ENCODE measurements around the gene PLB1.

PLB1 gene

DNA sequence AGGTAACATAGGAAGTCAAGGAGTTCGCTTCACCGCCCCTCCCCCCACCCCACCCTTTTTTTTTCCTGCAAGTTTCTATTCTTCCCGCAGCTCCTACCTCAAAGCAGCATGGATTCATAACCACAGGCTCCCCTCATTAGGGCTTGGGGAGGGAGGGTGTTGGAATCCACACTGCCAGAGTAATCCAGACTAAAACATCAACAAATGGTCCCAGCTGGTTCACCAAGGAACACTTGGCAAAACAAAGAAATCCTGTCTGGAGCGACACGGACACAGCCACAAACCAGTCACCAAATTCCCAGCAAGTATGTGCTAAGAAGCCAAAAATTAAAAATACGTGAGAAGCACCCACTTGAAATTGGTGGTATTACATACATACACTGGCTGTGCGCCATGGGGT lies 148.9 kb downstream of the PLB1 start:
- Histone ChIP-seq H2AFZ (ENCODE audit: low read depth, low read length) (no peak overlapping the region), H4K91ac (ENCODE audit: low read length) (no peak overlapping the region), H2AK5ac (ENCODE audit: low read length, severe bottlenecking) (no peak overlapping the region), H2BK15ac (ENCODE audit: low read depth, poor library complexity, severe bottlenecking) (no peak overlapping the region), H3K4me1 (ENCODE audit: control insufficient read depth, insufficient read depth, low read depth, low read length) (peaks cover 14% of the 10 kb centered on the region), H2BK12ac (ENCODE audit: low read length in 2 of 2) (no peak overlapping the region), H3K14ac (ENCODE audit: low read length in 2 of 2) (no peak overlapping the region), H3K27ac (ENCODE audit: low read length, poor library complexity, severe bottlenecking) (no peak overlapping the region), H2BK5ac (ENCODE audit: low read depth, low read length, poor library complexity, severe bottlenecking) (no peak overlapping the region), H3K9me3 (ENCODE audit: control insufficient read depth, low read length) (no peaks in the 10 kb centered on the region), H4K8ac (ENCODE audit: low read length) (no peak overlapping the region), H3K9ac (ENCODE audit: low read length) (no peak overlapping the region), H3K18ac (ENCODE audit: low read depth in 1 of 2, low read length in 2 of 2) (no peak overlapping the region), H3K36me3 (ENCODE audit: control insufficient read depth in 1 of 2, insufficient read depth in 2 of 2, low read depth in 1 of 2, low read length in 2 of 2) (no peaks in the 10 kb centered on the region), H3K79me1 (replicated peaks; ENCODE audit: low read length, poor library complexity, severe bottlenecking) (no peaks in the 10 kb centered on the region), H3K4me3 (ENCODE audit: insufficient read depth in 1 of 2, low read depth in 1 of 2, low read length in 2 of 2) (no peak overlapping the region), H3K4me2 (ENCODE audit: low read length, poor library complexity, severe bottlenecking) (no peak overlapping the region), H2BK120ac (ENCODE audit: low read depth, low read length) (no peak overlapping the region), H3K23ac (ENCODE audit: low read length in 2 of 2) (no peak overlapping the region), H3K4ac (ENCODE audit: low read depth in 1 of 2, low read length in 2 of 2) (no peak overlapping the region), H3K27me3 (ENCODE audit: control insufficient read depth in 1 of 2, insufficient read depth in 1 of 2, low read length in 2 of 2) (no peaks in the 10 kb centered on the region)
- no peak for DNase-seq
- WGBS, result 81% methylated on average over 4 of the region's 7 CpGs

DNA sequence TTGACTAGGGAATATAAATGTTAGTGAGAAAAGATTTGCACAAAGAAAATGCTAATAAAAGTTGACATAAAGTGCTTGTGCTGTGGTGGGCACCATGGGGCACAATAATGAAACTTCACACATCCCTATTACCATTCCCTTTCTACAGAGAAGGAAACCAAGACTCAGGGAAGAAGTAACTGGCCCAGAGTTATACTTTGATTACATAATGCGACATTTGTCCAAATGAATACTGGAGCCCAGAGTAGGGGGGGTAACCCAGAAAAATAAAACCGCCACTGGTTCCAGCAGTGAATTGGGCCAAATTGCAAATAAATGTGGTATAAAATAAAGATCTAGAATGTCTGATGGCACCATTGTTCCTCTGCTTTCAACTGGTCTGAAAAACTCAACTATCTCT lies 149.7 kb downstream of the PLB1 start:
- H3K14ac ChIP-seq (ENCODE audit: low read length in 2 of 2), result no peak overlapping the region
- no peak overlapping the region for H3K9ac ChIP-seq (ENCODE audit: low read length)

DNA sequence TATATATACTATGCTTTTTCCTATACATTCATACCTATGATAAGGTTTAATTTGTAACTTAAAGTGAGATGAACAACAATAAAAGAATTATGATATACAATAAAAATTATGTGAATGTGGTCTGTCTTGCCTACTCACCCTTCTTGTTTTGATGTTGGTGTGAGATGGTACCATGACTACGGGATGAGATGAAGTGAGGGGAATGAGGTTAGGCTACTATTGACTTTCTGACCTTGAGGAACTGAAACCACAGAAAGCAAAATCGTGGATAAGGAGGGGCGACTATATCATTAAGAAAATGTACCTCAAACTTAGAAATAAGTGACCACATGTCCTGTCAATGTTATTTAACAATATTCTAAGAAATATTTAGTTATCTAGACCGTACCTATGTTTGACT lies 151.8 kb downstream of the PLB1 start:
- H2AFZ ChIP-seq (ENCODE audit: low read depth, low read length), result no peak overlapping the region
- no peak overlapping the region for H2BK12ac ChIP-seq (ENCODE audit: low read length in 2 of 2)
- no peak overlapping the region for H2BK120ac ChIP-seq (ENCODE audit: low read depth, low read length)
- H3K4me2 ChIP-seq (ENCODE audit: low read length, poor library complexity, severe bottlenecking), result no peak overlapping the region
- no peaks in the 10 kb centered on the region for H3K9me3 ChIP-seq (ENCODE audit: control insufficient read depth, low read length)
- H2AK5ac ChIP-seq (ENCODE audit: low read length, severe bottlenecking), result no peak overlapping the region
- no peak overlapping the region for H2BK5ac ChIP-seq (ENCODE audit: low read depth, low read length, poor library complexity, severe bottlenecking)
- peaks cover 17% of the 10 kb centered on the region for H3K4me1 ChIP-seq (ENCODE audit: control insufficient read depth, insufficient read depth, low read depth, low read length)
- H3K4ac ChIP-seq (ENCODE audit: low read depth in 1 of 2, low read length in 2 of 2), result no peak overlapping the region
- DNase-seq, result no peak
- H3K79me1 ChIP-seq (replicated peaks; ENCODE audit: low read length, poor library complexity, severe bottlenecking), result no peaks in the 10 kb centered on the region
- H4K8ac ChIP-seq (ENCODE audit: low read length), result no peak overlapping the region
- no peak overlapping the region for H3K27ac ChIP-seq (ENCODE audit: low read length, poor library complexity, severe bottlenecking)
- no peak overlapping the region for H3K23ac ChIP-seq (ENCODE audit: low read length in 2 of 2)
- H3K14ac ChIP-seq (ENCODE audit: low read length in 2 of 2), result no peak overlapping the region
- H4K91ac ChIP-seq (ENCODE audit: low read length), result no peak overlapping the region
- H2BK15ac ChIP-seq (ENCODE audit: low read depth, poor library complexity, severe bottlenecking), result no peak overlapping the region
- H3K36me3 ChIP-seq (ENCODE audit: control insufficient read depth in 1 of 2, insufficient read depth in 2 of 2, low read depth in 1 of 2, low read length in 2 of 2), result no peaks in the 10 kb centered on the region
- no peak overlapping the region for H3K4me3 ChIP-seq (ENCODE audit: insufficient read depth in 1 of 2, low read depth in 1 of 2, low read length in 2 of 2)
- no peaks in the 10 kb centered on the region for H3K27me3 ChIP-seq (ENCODE audit: control insufficient read depth in 1 of 2, insufficient read depth in 1 of 2, low read length in 2 of 2)
- no peak overlapping the region for H3K18ac ChIP-seq (ENCODE audit: low read depth in 1 of 2, low read length in 2 of 2)
- no peak overlapping the region for H3K9ac ChIP-seq (ENCODE audit: low read length)
- WGBS, result 89% methylated on average over 2 of the region's 4 CpGs

More for the DNA sequence above, 149.7 kb downstream of the PLB1 start:
- no peak overlapping the region for H3K27ac ChIP-seq (ENCODE audit: low read length, poor library complexity, severe bottlenecking)
- H3K23ac ChIP-seq (ENCODE audit: low read length in 2 of 2), result no peak overlapping the region
- H2AK5ac ChIP-seq (ENCODE audit: low read length, severe bottlenecking), result no peak overlapping the region
- H3K4ac ChIP-seq (ENCODE audit: low read depth in 1 of 2, low read length in 2 of 2), result no peak overlapping the region
- DNase-seq, result no peak
- H3K79me1 ChIP-seq (replicated peaks; ENCODE audit: low read length, poor library complexity, severe bottlenecking), result no peaks in the 10 kb centered on the region
- H2AFZ ChIP-seq (ENCODE audit: low read depth, low read length), result no peak overlapping the region
- no peak overlapping the region for H3K4me2 ChIP-seq (ENCODE audit: low read length, poor library complexity, severe bottlenecking)
- H2BK15ac ChIP-seq (ENCODE audit: low read depth, poor library complexity, severe bottlenecking), result no peak overlapping the region
- no peaks in the 10 kb centered on the region for H3K36me3 ChIP-seq (ENCODE audit: control insufficient read depth in 1 of 2, insufficient read depth in 2 of 2, low read depth in 1 of 2, low read length in 2 of 2)
- no peak overlapping the region for H3K18ac ChIP-seq (ENCODE audit: low read depth in 1 of 2, low read length in 2 of 2)
- no peak overlapping the region for H4K91ac ChIP-seq (ENCODE audit: low read length)
- H3K4me1 ChIP-seq (ENCODE audit: control insufficient read depth, insufficient read depth, low read depth, low read length), result peaks cover 16% of the 10 kb centered on the region
- no peak overlapping the region for H2BK12ac ChIP-seq (ENCODE audit: low read length in 2 of 2)
- no peak overlapping the region for H2BK5ac ChIP-seq (ENCODE audit: low read depth, low read length, poor library complexity, severe bottlenecking)
- H4K8ac ChIP-seq (ENCODE audit: low read length), result no peak overlapping the region
- WGBS, result 100% methylated on average over 1 of the region's 2 CpGs
- no peak overlapping the region for H3K4me3 ChIP-seq (ENCODE audit: insufficient read depth in 1 of 2, low read depth in 1 of 2, low read length in 2 of 2)
- H2BK120ac ChIP-seq (ENCODE audit: low read depth, low read length), result no peak overlapping the region
- no peaks in the 10 kb centered on the region for H3K27me3 ChIP-seq (ENCODE audit: control insufficient read depth in 1 of 2, insufficient read depth in 1 of 2, low read length in 2 of 2)
- H3K9me3 ChIP-seq (ENCODE audit: control insufficient read depth, low read length), result no peaks in the 10 kb centered on the region

DNA sequence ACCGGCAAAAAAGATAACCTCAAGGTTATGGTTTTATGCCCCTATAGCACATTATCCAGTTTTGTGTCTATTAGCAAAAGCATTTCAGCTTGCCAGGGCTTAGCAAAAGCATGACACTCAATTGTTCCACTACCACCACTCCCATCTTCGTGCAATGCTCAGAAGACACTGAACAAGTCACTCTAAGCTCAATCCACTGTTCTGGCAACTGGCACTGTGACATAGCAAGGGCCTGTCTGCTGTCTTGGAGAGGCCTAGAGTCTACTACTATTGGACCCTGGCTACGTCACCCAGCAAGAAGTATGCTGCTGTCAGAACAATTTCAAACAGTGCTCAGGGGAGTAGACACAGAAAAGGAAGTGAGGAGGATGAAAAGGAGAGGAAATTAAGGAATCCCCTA lies 152.3 kb downstream of the PLB1 start:
- peak overlapping the region in 1 of 2 experiments; percentile 66 for H2BK12ac ChIP-seq (ENCODE audit: low read length in 2 of 2)
- no peak overlapping the region for H2BK120ac ChIP-seq (ENCODE audit: low read depth, low read length)
- no peak overlapping the region for H3K27ac ChIP-seq (ENCODE audit: low read length, poor library complexity, severe bottlenecking)
- no peak for DNase-seq
- H3K9ac ChIP-seq (ENCODE audit: low read length), result no peak overlapping the region
- no peaks in the 10 kb centered on the region for H3K79me1 ChIP-seq (replicated peaks; ENCODE audit: low read length, poor library complexity, severe bottlenecking)
- no peak overlapping the region for H3K4me3 ChIP-seq (ENCODE audit: insufficient read depth in 1 of 2, low read depth in 1 of 2, low read length in 2 of 2)
- H3K9me3 ChIP-seq (ENCODE audit: control insufficient read depth, low read length), result no peaks in the 10 kb centered on the region
- no peak overlapping the region for H3K23ac ChIP-seq (ENCODE audit: low read length in 2 of 2)
- no peak overlapping the region for H3K18ac ChIP-seq (ENCODE audit: low read depth in 1 of 2, low read length in 2 of 2)
- 97% methylated on average over 3 of the region's 3 CpGs for WGBS
- H3K36me3 ChIP-seq (ENCODE audit: control insufficient read depth in 1 of 2, insufficient read depth in 2 of 2, low read depth in 1 of 2, low read length in 2 of 2), result no peaks in the 10 kb centered on the region
- H3K14ac ChIP-seq (ENCODE audit: low read length in 2 of 2), result no peak overlapping the region
- H3K4me1 ChIP-seq (ENCODE audit: control insufficient read depth, insufficient read depth, low read depth, low read length), result peaks cover 17% of the 10 kb centered on the region
- no peak overlapping the region for H2AK5ac ChIP-seq (ENCODE audit: low read length, severe bottlenecking)
- no peak overlapping the region for H4K91ac ChIP-seq (ENCODE audit: low read length)
- no peak overlapping the region for H2AFZ ChIP-seq (ENCODE audit: low read depth, low read length)
- H2BK5ac ChIP-seq (ENCODE audit: low read depth, low read length, poor library complexity, severe bottlenecking), result no peak overlapping the region
- no peak overlapping the region for H2BK15ac ChIP-seq (ENCODE audit: low read depth, poor library complexity, severe bottlenecking)
- H4K8ac ChIP-seq (ENCODE audit: low read length), result no peak overlapping the region
- no peak overlapping the region for H3K4me2 ChIP-seq (ENCODE audit: low read length, poor library complexity, severe bottlenecking)
- no peak overlapping the region for H3K4ac ChIP-seq (ENCODE audit: low read depth in 1 of 2, low read length in 2 of 2)
- H3K27me3 ChIP-seq (ENCODE audit: control insufficient read depth in 1 of 2, insufficient read depth in 1 of 2, low read length in 2 of 2), result no peaks in the 10 kb centered on the region
